Esophagus muscularis mucosa (tissue), 3 donors: Measurements from ENCODE around the gene PLXDC2.

Source experiments
- CTCF ChIP-seq, 3 experiments: fragments of 200-600 bp in 2 of 3; fragments of 450-650 bp in 1 of 3; sonication (generic) in 2 of 3; IDR thresholded peaks; one replicate each; pipeline ENCODE4 v1.5.1; 2017 to 2019; ENCODE audit warnings: antibody characterized with exemption in 3 of 3, mild to moderate bottlenecking in 2 of 3, moderate library complexity in 1 of 3
- POLR2A ChIP-seq: fragments of 450-650 bp; IDR thresholded peaks from one replicate; pipeline ENCODE4 v1.6.1; 2017; ENCODE audit warnings: antibody characterized with exemption, moderate library complexity, mild to moderate bottlenecking, low read depth

- TF ChIP-seq CTCF (IDR thresholded peaks at IDR 0.05) (no peak), POLR2A (no peak)
These were observed 88.0 kb downstream of the PLXDC2 start for GRCh38 chr10:19904202-19904661.
